Measurements from ENCODE around the gene C1orf159. TPM values are rescaled to one million over a fixed set of nuclear protein-coding genes. Genes with fewer than 3 reads are reported as not detected.

C1orf159 gene
- total and polyA plus RNA-seq, 9 of the 15 experiments (the other 6 are each of a cell fraction or from before 2014, with no cell fraction given), result 0.28 to 54.9 (median 10.6) TPM

GRCh38 chr1:1109743-1110142 is 6.1 kb downstream of the C1orf159 start (continued):
- no peak for TF ChIP-seq BDP1 (IDR thresholded peaks at IDR 0.05; ENCODE audit: insufficient read depth, insufficient read length)
- no peak for TF ChIP-seq XRCC5 (IDR thresholded peaks at IDR 0.05; ENCODE audit: low read depth, low read length)
- no peak for TF ChIP-seq NCOR1 (IDR thresholded peaks at IDR 0.05)
- TF ChIP-seq MAFG (tag; conservative IDR thresholded peaks at IDR 0.05), result no peak
- TF ChIP-seq CAMTA2 (CRISPR knock-in tag; conservative IDR thresholded peaks at IDR 0.05), result no peak
- TF ChIP-seq HEY1 (CRISPR knock-in tag; IDR thresholded peaks at IDR 0.05; ENCODE audit: borderline replicate concordance), result no peak
- TF ChIP-seq FUS (optimal IDR thresholded peaks at IDR 0.05; ENCODE audit: low read depth, low read length), result no peak
- TF ChIP-seq MGA (IDR thresholded peaks at IDR 0.05), result no peak
- no peak for TF ChIP-seq CTCF (IDR thresholded peaks at IDR 0.05 in 2 of 3, conservative IDR thresholded peaks at IDR 0.05 in 1 of 3; ENCODE audit: insufficient read depth in 2 of 3, low read depth in 1 of 3, low read length in 3 of 3)
- TF ChIP-seq ZNF165 (CRISPR knock-in tag; IDR thresholded peaks at IDR 0.05; ENCODE audit: borderline replicate concordance), result no peak
- TF ChIP-seq SNRNP70 (optimal IDR thresholded peaks at IDR 0.05; ENCODE audit: low read depth, low read length), result no peak
- no peak for TF ChIP-seq ZBTB49 (CRISPR knock-in tag; IDR thresholded peaks at IDR 0.05; ENCODE audit: borderline replicate concordance)
